Memory B cell (primary cell): ENCODE results near the gene SLC26A9.
"Not testable (repeated sequence)": the region's sequence is repeated elsewhere in the genome, so short reads cannot be mapped to it uniquely, and the experiment has no call there.

Source experiments
- ATAC-seq: fragments of 150-1000 bp; cut with Tn5 transposase; 2 replicates; pipeline ENCODE4 v1.10.0; 2021; ENCODE audit warnings: low read depth, mild to moderate bottlenecking, moderate library complexity
- DNase-seq, 2 donors: peaks; one replicate each; pipeline ENCODE4 v3.0.0; 2022; ENCODE audit warnings: low spot score in 2 of 2
- H3K27ac Mint-ChIP-seq: one replicate; pipeline ENCODE4 v1.8.0; 2022; ENCODE audit warnings: mild to moderate bottlenecking, moderate library complexity, mixed read lengths
- H3K27me3 Mint-ChIP-seq: one replicate; pipeline ENCODE4 v1.8.0; 2022; ENCODE audit warnings: mixed read lengths
- H3K36me3 Mint-ChIP-seq: one replicate; pipeline ENCODE4 v1.8.0; 2022; ENCODE audit warnings: mild to moderate bottlenecking, mixed read lengths
- H3K4me1 Mint-ChIP-seq: one replicate; pipeline ENCODE4 v1.8.0; 2022; ENCODE audit warnings: mixed read lengths
- H3K4me3 Mint-ChIP-seq: one replicate; pipeline ENCODE4 v1.8.0; 2022; ENCODE audit warnings: mild to moderate bottlenecking, moderate library complexity, mixed read lengths
- H3K9me3 Mint-ChIP-seq: one replicate; pipeline ENCODE4 v1.8.0; 2022; ENCODE audit warnings: mixed read lengths

SLC26A9 gene

DNA sequence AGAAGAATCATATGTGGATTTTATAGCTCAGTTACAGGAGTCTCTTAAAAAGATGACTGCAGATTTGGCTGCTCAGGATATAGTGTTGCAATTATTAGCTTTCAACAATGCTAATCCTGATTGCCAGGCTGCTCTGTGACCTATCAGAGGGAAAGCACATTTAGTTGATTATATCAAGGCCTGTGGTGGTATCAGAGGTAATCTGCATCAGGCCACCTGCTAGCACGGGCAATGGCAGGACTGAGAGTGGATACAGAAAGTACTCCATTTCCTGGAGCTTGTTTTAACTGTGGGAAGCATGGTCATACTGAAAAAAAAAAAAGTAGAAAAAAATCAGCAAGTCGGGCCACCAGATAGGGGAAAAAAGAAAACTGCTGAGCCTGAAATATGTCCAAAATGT lies 51.1 kb downstream of the SLC26A9 start:
- H3K9me3 Mint-ChIP-seq = peaks cover 18% of the 10 kb centered on the region
- not testable (repeated sequence) for H3K4me3 Mint-ChIP-seq, H3K4me1 Mint-ChIP-seq, H3K27me3 Mint-ChIP-seq, ATAC-seq, DNase-seq, H3K27ac Mint-ChIP-seq
- H3K36me3 Mint-ChIP-seq = peaks cover 15% of the 10 kb centered on the region

DNA sequence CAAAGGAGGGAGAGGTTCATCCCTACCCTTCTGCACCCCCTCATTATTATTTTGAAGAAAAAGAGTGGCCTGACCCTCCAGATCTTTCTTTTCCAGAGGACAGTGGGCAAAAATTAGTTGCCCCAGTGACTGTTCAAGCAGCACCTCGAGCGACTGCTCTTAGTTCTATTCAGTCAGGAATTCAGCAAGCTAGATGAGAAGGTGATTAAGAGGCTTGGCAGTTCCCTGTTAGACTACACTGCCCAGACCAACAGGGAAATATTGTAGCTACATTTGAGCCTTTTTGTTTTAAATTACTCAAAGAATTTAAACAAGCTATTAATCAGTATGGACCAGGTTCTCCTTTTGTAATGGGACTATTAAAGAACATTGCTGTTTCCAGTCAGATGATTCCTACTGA lies 51.8 kb downstream of the SLC26A9 start:
- H3K4me3 Mint-ChIP-seq, ATAC-seq, H3K27me3 Mint-ChIP-seq, H3K4me1 Mint-ChIP-seq, DNase-seq, H3K27ac Mint-ChIP-seq: not testable (repeated sequence)
- H3K9me3 Mint-ChIP-seq = peaks cover 15% of the 10 kb centered on the region
- H3K36me3 Mint-ChIP-seq = peaks cover 11% of the 10 kb centered on the region

DNA sequence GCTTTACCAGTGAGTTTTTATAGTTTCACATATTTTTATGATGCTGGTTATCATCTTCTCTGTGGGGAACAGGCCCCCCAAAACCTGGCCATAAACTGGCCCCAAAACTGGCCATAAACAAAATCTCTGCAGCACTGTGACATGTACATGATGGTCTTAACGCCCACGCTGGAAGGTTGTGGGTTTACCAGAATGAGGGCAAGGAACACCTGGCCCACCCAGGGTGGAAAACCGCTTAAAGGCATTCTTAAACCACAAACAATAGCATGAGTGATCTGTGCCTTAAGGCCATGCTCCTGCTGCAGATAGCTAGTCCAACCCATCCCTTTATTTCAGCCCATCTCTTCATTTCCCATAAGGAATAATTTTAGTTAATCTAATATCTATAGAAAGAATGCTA lies 52.6 kb downstream of the SLC26A9 start:
- not testable (repeated sequence) for DNase-seq, H3K36me3 Mint-ChIP-seq, H3K4me3 Mint-ChIP-seq, H3K4me1 Mint-ChIP-seq, H3K27ac Mint-ChIP-seq, H3K27me3 Mint-ChIP-seq, ATAC-seq
- H3K9me3 Mint-ChIP-seq = peaks cover 11% of the 10 kb centered on the region

DNA sequence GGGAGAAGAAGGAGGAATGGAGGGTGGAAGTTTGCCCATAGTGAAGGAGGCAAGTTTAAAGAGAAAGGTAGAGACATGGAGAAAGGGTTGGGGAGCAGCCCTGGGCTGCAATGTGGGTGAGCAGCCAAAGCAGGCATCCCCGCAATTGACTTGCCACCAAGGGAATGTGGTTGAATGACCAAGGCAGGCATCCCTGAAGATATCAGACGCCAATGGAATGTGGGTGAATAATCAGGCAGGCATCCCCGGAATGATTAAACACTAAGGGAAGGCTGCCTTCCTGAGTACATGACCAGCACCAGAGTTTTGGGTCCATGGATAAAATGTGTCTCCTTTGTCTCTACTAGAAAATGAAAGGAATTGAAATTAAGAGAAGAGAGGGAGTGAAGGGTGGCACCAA lies 53.5 kb downstream of the SLC26A9 start:
- not testable (repeated sequence) for ATAC-seq, H3K27ac Mint-ChIP-seq, H3K27me3 Mint-ChIP-seq, DNase-seq, H3K4me3 Mint-ChIP-seq, H3K36me3 Mint-ChIP-seq, H3K9me3 Mint-ChIP-seq, H3K4me1 Mint-ChIP-seq

DNA sequence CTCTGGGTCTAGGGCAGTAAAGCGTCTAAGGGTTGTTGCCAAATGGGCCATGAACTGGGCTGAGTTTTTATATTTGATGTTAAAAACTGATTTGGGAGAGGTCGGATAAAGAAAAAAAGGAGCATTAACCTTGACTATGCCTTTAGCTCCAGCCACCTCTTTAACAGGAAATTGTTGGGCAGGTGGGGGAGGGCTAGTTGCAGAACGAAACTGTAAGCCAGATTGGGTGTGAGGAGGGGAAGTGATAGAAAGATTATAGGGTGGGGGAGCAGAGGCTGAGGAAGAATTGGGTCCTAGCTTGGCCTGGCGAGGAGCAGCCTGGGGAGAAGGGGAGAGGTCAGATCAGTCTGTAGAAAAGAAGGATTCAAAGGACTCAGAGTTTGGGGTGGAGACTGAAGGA lies 54.2 kb downstream of the SLC26A9 start:
- not testable (repeated sequence) for ATAC-seq, H3K9me3 Mint-ChIP-seq, H3K27me3 Mint-ChIP-seq, DNase-seq, H3K4me3 Mint-ChIP-seq, H3K36me3 Mint-ChIP-seq, H3K4me1 Mint-ChIP-seq, H3K27ac Mint-ChIP-seq

DNA sequence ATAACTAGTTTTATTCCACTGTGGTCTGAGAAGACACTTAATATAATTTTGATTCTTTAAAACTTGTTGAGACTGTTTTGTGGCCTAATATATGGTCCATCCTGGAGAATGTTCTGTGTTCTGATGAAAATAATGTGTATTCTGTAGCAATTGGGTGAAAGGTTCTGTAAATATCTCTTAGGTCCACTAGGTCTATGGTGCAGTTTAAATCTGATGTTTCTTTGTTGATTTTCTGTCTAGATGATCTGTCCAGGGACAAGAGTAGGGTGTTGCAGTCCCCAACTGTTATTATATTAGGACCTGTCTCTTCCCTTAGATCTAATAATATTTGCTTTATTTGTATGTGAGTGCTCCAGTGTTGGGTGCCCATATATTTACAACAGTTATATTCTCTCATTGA lies 59.5 kb downstream of the SLC26A9 start:
- H3K27me3 Mint-ChIP-seq = no peaks in the 10 kb centered on the region
- peaks cover under 1% of the 10 kb centered on the region for H3K4me1 Mint-ChIP-seq
- H3K27ac Mint-ChIP-seq = no peak overlapping the region
- H3K4me3 Mint-ChIP-seq = no peak overlapping the region
- DNase-seq (no peak), ATAC-seq (no peak)
- peaks cover 11% of the 10 kb centered on the region for H3K9me3 Mint-ChIP-seq
- H3K36me3 Mint-ChIP-seq = peaks cover under 1% of the 10 kb centered on the region

DNA sequence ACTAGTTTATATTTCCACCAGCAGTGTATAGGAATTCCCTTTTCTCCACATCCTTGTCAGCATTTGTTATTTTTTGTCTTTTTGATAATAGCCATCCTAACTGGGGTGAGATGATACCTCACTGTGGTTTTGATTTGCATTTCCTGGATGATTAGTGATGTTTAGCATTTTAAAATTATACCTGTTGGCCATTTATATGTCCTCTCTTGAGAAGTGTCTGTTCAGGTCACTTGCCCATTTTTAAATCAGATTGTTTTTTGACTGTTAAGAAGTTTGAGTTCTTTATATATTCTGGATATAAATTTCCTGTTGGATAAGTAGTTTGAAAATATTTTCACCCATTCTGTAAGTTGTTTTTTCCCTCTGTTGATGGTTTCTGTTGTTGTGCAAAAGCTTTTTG lies 62.3 kb downstream of the SLC26A9 start:
- H3K4me1 Mint-ChIP-seq = no peaks in the 10 kb centered on the region
- H3K9me3 Mint-ChIP-seq = peaks cover 18% of the 10 kb centered on the region
- DNase-seq (no peak), ATAC-seq (no peak)
- peaks cover 2% of the 10 kb centered on the region for H3K27me3 Mint-ChIP-seq
- no peak overlapping the region for H3K4me3 Mint-ChIP-seq
- H3K27ac Mint-ChIP-seq = no peak overlapping the region
- H3K36me3 Mint-ChIP-seq = peaks cover 2% of the 10 kb centered on the region

DNA sequence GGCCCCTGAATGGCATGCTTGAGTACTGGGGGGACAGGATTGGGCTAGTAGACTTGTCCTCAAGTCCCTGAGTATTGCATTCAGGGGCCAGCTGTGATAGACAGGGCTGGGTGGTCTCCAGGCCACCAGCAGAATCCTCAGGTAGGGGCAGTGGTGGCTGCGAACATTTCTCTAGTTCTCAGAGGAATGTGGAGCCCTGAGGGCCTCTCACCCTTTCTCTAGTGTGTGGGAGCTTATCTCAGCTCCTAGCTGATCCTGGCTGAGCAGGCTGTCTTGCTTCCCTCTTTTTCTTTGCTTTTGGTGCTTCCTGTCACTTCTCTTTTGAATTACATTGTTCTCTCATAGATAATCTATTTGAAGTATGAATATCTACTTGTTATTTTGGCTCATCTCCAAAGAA lies 63.3 kb downstream of the SLC26A9 start:
- Mint-ChIP-seq H3K27me3 (peaks cover 2% of the 10 kb centered on the region), H3K4me3 (no peak overlapping the region), H3K9me3 (peaks cover 18% of the 10 kb centered on the region), H3K4me1 (no peaks in the 10 kb centered on the region), H3K27ac (no peak overlapping the region), H3K36me3 (peaks cover 2% of the 10 kb centered on the region)
- ATAC-seq (no peak), DNase-seq (no peak)

DNA sequence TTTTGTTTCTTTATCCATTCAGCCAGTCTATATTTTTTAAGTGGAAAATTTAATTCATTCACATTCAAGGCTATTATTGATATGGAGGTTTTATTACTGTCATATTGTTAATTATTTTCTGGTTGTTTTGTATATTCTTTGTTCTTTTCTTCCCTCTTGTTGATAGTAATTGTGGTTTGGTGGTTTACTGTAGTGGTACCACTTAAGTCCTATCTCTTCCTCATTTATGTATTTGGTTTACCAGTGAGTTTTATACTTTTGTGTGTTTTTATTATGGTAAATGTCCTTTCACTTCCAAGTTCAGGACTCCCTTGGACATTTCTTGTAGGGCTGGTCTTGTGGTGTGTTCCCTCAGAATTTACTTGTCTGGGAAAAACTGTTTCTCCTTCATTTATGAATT lies 65.2 kb downstream of the SLC26A9 start:
- H3K36me3 Mint-ChIP-seq = peaks cover 2% of the 10 kb centered on the region

DNA sequence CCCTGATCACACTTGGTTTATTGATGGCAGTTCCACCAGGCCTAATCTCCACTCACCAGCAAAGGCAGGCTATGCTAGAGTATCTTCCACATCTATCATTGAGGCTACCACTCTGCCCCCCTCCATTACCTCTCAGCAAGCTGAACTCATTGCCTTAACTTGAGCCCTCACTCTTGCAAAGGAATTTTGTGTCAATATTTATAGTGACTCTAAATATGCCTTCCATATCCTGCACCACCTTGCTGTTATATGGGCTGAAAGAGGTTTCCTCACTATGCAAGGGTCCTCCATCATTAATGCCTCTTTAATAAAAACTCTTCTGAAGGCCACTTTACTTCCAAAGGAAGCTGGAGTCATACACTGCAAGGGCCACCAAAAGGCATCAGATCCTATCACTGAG lies 70.1 kb downstream of the SLC26A9 start:
- H3K27me3 Mint-ChIP-seq, H3K4me3 Mint-ChIP-seq, H3K9me3 Mint-ChIP-seq, DNase-seq, H3K4me1 Mint-ChIP-seq, ATAC-seq, H3K36me3 Mint-ChIP-seq, H3K27ac Mint-ChIP-seq: not testable (repeated sequence)

More for the DNA sequence above, 65.2 kb downstream of the SLC26A9 start:
- Mint-ChIP-seq H3K4me3 (no peak overlapping the region), H3K9me3 (peaks cover 18% of the 10 kb centered on the region), H3K27me3 (peaks cover 2% of the 10 kb centered on the region), H3K27ac (no peak overlapping the region), H3K4me1 (no peaks in the 10 kb centered on the region)
- ATAC-seq (no peak), DNase-seq (no peak)

DNA sequence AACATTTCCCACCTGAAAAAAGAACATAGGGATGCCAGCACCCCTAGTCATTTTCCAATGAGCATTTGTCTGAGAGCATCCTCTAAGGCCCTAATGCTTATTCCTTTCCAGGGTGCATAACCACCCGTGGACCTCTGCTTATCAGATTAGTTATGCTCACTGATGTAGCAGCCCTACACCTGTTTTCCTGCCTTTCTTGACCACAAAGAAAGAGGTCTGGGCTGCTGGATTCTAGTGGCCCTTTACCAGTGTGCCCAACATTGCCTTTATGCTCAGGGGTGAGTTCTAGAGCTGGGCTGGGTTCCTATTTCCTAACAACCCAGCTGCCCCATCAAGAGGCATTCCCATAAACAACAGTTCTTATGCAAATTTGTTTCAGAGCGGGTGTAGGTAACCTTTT lies 73.0 kb downstream of the SLC26A9 start:
- ATAC-seq = no peak
- no peaks in the 10 kb centered on the region for H3K36me3 Mint-ChIP-seq
- no peak overlapping the region for H3K4me3 Mint-ChIP-seq

More for the DNA sequence above, 73.0 kb downstream of the SLC26A9 start:
- Mint-ChIP-seq H3K27me3 (no peaks in the 10 kb centered on the region), H3K9me3 (no peaks in the 10 kb centered on the region), H3K4me1 (no peaks in the 10 kb centered on the region), H3K27ac (no peak overlapping the region)
- DNase-seq = no peak
